Measurements from ENCODE around the gene ANKRD12.
"Not testable (repeated sequence)": the region's sequence is repeated elsewhere in the genome, so short reads cannot be mapped to it uniquely, and the experiment has no call there.

Gene ANKRD12

DNA sequence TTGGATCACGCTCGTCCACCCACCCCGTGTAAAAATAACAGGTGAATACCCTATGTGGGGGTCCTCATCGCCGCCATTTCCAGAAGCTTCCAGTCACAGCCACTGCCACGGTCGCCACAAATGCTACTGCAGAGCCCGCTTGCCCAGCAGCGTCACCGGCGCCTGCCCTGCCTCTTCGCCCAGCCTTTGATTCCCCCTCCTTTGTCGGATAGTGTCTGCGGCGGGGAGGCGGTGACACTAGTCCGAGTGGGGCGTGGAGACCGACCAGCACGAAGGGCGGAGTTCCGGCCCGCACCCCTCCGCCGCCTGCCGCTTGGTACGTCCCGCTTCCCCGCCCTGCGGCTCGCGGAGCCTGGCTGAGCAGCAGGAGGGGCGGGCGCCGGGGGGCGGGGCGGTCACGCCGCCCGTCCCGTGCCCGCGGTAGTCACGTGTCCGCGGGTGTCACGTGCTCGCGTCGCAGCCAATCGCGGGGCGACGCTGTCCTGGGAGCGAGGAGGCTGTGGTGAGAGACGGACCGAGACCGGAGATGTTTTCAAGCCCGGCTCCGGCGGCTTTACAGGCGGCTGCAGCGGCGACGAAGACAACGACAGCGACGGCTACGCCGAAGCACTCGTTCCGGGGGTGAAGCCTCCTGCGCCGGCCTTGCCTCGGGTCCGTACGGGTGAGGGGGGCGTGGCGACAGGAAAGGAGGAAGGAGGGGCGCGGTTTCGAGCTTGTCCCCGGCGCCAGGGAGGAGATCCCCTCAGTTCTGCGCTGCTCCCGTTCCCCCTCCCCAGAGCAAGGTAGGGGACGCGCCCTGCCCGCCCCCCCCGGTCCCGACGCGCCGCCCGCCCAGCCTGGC is at the start of gene ANKRD12:
Gene ANKRD12, plus strand, starts transcription at position 467 of the 841 bp plus-strand sequence. CDS start 45,652 bp downstream, outside the sequence.
- H3K9me3 ChIP-seq (ENCODE audit: insufficient read depth, low read length): no peaks in the 10 kb centered on the region
- H3K4me2 ChIP-seq (ENCODE audit: low read depth, low read length, poor library complexity, severe bottlenecking): peak within 1 kb of the TSS; percentile 85
- peaks cover 36% of the 10 kb centered on the region for H3F3A ChIP-seq (ENCODE audit: insufficient read depth)
- TF ChIP-seq EZH2phosphoT487 (conservative IDR thresholded peaks at IDR 0.05; ENCODE audit: low read length): no peak
- TF ChIP-seq, protein P1, sequence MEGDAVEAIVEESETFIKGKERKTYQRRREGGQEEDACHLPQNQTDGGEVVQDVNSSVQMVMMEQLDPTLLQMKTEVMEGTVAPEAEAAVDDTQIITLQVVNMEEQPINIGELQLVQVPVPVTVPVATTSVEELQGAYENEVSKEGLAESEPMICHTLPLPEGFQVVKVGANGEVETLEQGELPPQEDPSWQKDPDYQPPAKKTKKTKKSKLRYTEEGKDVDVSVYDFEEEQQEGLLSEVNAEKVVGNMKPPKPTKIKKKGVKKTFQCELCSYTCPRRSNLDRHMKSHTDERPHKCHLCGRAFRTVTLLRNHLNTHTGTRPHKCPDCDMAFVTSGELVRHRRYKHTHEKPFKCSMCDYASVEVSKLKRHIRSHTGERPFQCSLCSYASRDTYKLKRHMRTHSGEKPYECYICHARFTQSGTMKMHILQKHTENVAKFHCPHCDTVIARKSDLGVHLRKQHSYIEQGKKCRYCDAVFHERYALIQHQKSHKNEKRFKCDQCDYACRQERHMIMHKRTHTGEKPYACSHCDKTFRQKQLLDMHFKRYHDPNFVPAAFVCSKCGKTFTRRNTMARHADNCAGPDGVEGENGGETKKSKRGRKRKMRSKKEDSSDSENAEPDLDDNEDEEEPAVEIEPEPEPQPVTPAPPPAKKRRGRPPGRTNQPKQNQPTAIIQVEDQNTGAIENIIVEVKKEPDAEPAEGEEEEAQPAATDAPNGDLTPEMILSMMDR (IDR thresholded peaks at IDR 0.05; ENCODE audit: insufficient read depth, low read length, poor library complexity, severe bottlenecking): no peak
- H3K4me3 ChIP-seq (ENCODE audit: insufficient read depth, low read length, poor library complexity, severe bottlenecking): peak within 1 kb of the TSS; percentile 94
- peaks cover 11% of the 10 kb centered on the region for H3K36me3 ChIP-seq (ENCODE audit: low read length)
- peak within 1 kb of the TSS; percentile 82 for H2AFZ ChIP-seq (ENCODE audit: low read depth, low read length, severe bottlenecking)
- H3K27me3 ChIP-seq (ENCODE audit: low read length): no peaks in the 10 kb centered on the region
- no peaks in the 10 kb centered on the region for H3K9me2 ChIP-seq (replicated peaks; ENCODE audit: insufficient read depth, low read length)
- peaks cover 32% of the 10 kb centered on the region for H4K20me1 ChIP-seq (ENCODE audit: low read depth, low read length)
- H3K27ac ChIP-seq (ENCODE audit: low read depth, low read length): peak within 1 kb of the TSS; percentile 98
- H3K79me2 ChIP-seq (ENCODE audit: insufficient read depth, low read length): peaks cover 44% of the 10 kb centered on the region
- H3K9ac ChIP-seq (ENCODE audit: low read length): peak within 1 kb of the TSS; percentile 67

DNA sequence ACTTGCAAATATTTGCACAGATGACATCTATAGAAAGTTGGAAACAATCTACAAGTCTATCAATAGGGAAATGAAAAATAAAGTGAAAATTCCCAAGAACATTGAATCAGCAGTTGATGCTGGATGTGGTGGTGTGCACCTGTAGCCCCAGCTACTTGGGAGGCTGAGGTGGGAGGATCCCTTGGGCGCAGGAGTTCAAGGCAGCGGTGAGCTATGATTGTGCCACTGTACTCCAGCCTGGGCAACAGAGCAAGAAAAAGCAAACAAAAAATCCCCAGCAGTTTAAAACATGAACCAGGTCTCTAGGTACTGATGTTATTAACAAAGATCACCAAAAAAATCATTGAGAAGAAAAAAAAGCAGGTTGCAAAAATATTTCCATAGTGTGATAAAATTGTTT is 49.4 kb upstream of the ANKRD12 start:
- Histone ChIP-seq H3K9me3 (ENCODE audit: insufficient read depth, low read length) (no peaks in the 10 kb centered on the region), H2AFZ (ENCODE audit: low read depth, low read length, severe bottlenecking) (no peak overlapping the region), H3K27me3 (ENCODE audit: low read length) (no peaks in the 10 kb centered on the region), H4K20me1 (ENCODE audit: low read depth, low read length) (no peaks in the 10 kb centered on the region), H3K9ac (ENCODE audit: low read length) (no peak overlapping the region), H3K36me3 (ENCODE audit: low read length) (no peaks in the 10 kb centered on the region), H3K4me3 (ENCODE audit: insufficient read depth, low read length, poor library complexity, severe bottlenecking) (no peak overlapping the region), H3K27ac (ENCODE audit: low read depth, low read length) (no peak overlapping the region), H3K4me2 (ENCODE audit: low read depth, low read length, poor library complexity, severe bottlenecking) (no peak overlapping the region), H3K79me2 (ENCODE audit: insufficient read depth, low read length) (no peaks in the 10 kb centered on the region), H3K9me2 (replicated peaks; ENCODE audit: insufficient read depth, low read length) (no peaks in the 10 kb centered on the region), H3F3A (ENCODE audit: insufficient read depth) (no peaks in the 10 kb centered on the region)
- TF ChIP-seq EZH2phosphoT487 (conservative IDR thresholded peaks at IDR 0.05; ENCODE audit: low read length): no peak
- TF ChIP-seq, protein P1 (IDR thresholded peaks at IDR 0.05; ENCODE audit: insufficient read depth, low read length, poor library complexity, severe bottlenecking): no peak

DNA sequence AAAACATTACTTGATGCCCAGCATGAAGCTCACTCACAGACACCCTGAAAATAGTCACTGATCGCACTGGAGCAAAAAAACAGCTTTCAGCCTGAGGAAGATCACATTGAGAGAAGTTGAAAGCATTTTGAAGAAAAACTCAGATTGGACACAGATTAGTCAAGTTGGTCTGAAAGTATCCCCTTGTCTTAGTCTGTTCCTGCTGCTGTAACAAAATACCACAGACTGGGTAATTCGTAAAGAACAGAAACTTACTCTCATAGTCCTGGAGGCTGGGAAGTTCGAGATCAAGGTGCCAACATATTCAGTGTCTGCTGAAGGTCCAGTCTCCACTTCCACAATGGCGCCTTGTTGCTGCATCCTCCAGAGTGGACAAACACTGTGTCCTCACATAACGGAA is 48.3 kb upstream of the ANKRD12 start:
- Histone ChIP-seq H3K27ac (ENCODE audit: low read depth, low read length) (no peak overlapping the region), H3K27me3 (ENCODE audit: low read length) (no peaks in the 10 kb centered on the region), H3K4me3 (ENCODE audit: insufficient read depth, low read length, poor library complexity, severe bottlenecking) (no peak overlapping the region), H2AFZ (ENCODE audit: low read depth, low read length, severe bottlenecking) (no peak overlapping the region), H3K9me3 (ENCODE audit: insufficient read depth, low read length) (no peaks in the 10 kb centered on the region), H3K9ac (ENCODE audit: low read length) (no peak overlapping the region), H3K36me3 (ENCODE audit: low read length) (no peaks in the 10 kb centered on the region), H3K4me2 (ENCODE audit: low read depth, low read length, poor library complexity, severe bottlenecking) (no peak overlapping the region), H3F3A (ENCODE audit: insufficient read depth) (no peaks in the 10 kb centered on the region), H4K20me1 (ENCODE audit: low read depth, low read length) (no peaks in the 10 kb centered on the region), H3K9me2 (replicated peaks; ENCODE audit: insufficient read depth, low read length) (no peaks in the 10 kb centered on the region), H3K79me2 (ENCODE audit: insufficient read depth, low read length) (no peaks in the 10 kb centered on the region)
- TF ChIP-seq EZH2phosphoT487 (conservative IDR thresholded peaks at IDR 0.05; ENCODE audit: low read length): no peak
- TF ChIP-seq, protein P1 (IDR thresholded peaks at IDR 0.05; ENCODE audit: insufficient read depth, low read length, poor library complexity, severe bottlenecking): no peak

DNA sequence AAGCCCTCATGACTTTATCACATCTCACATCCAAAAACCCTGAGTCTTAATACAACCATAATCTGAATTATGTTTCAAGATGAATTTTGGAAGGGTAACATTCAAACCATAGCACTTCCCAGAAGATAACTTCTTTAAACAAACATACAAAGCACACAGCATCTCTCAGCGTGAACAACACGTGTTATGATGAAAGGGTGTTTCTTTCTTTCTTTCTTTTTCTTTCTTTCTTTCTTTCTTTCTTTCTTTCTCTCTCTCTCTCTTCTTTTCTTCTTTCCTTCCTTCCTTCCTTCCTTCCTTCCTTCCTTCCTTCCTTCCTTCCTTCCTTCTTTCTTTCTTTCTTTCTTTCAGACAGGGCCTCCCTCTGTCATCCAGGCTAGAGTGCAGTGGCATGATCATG is 47.9 kb upstream of the ANKRD12 start:
- not testable (repeated sequence) for H3K27ac ChIP-seq (ENCODE audit: low read depth, low read length); H3K27me3 ChIP-seq (ENCODE audit: low read length); H3K79me2 ChIP-seq (ENCODE audit: insufficient read depth, low read length); H3K9me3 ChIP-seq (ENCODE audit: insufficient read depth, low read length); H3K9me2 ChIP-seq (replicated peaks; ENCODE audit: insufficient read depth, low read length); H2AFZ ChIP-seq (ENCODE audit: low read depth, low read length, severe bottlenecking); H3F3A ChIP-seq (ENCODE audit: insufficient read depth); H3K4me3 ChIP-seq (ENCODE audit: insufficient read depth, low read length, poor library complexity, severe bottlenecking); H3K9ac ChIP-seq (ENCODE audit: low read length); H3K36me3 ChIP-seq (ENCODE audit: low read length); H3K4me2 ChIP-seq (ENCODE audit: low read depth, low read length, poor library complexity, severe bottlenecking); H4K20me1 ChIP-seq (ENCODE audit: low read depth, low read length)
